HUES48 (cell line): ENCODE data around the gene ZBTB24.

ENCODE experiments used
- H3K27ac ChIP-seq: one replicate; pipeline ENCODE4 v1.7.0; 2013; ENCODE audit warnings: low read depth, low read length, inconsistent platforms
- H3K27me3 ChIP-seq: 2 replicates; pipeline ENCODE4 v1.6.1; 2013; ENCODE audit warnings: mild to moderate bottlenecking, low read length; ENCODE audit not compliant: control insufficient read depth, insufficient read depth
- H3K36me3 ChIP-seq: 2 replicates; pipeline ENCODE4 v1.6.1; 2013; ENCODE audit warnings: low read length; ENCODE audit not compliant: control insufficient read depth, insufficient read depth
- H3K4me1 ChIP-seq: 2 replicates; pipeline ENCODE4 v1.6.1; 2013; ENCODE audit warnings: mild to moderate bottlenecking, low read length; ENCODE audit not compliant: control insufficient read depth, insufficient read depth
- H3K4me3 ChIP-seq: 2 replicates; pipeline ENCODE4 v1.5.1; 2013; ENCODE audit warnings: mild to moderate bottlenecking, low read depth, low read length
- H3K9ac ChIP-seq: 2 replicates; pipeline ENCODE4 v1.6.1; 2013; ENCODE audit warnings: mild to moderate bottlenecking, low read depth, low read length, moderate library complexity
- H3K9me3 ChIP-seq: 2 replicates; pipeline ENCODE4 v1.6.1; 2013; ENCODE audit warnings: low read length; ENCODE audit not compliant: control insufficient read depth, insufficient read depth

ZBTB24 gene

DNA sequence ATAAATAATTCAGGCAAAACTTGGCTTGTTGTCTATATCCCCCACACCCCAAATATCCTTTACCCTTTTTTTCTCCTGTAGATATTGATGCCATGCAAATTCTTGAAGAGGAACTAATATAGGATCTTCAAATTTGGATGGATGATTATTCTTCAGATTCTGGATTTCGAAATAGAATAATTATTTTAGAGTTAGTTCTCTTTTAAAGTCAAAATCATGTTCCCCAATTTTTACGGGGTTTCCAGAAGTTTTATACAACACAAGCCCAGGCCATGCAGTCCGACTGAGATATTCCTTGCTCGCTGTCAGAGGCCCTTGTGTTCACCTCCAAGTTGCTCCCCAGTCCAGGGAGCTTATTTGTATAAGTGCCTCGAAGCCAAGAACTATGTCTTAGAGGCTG, 47.0 kb downstream of the ZBTB24 start:
- no peak overlapping the region for H3K4me3 ChIP-seq
- no peaks in the 10 kb centered on the region for H3K9me3 ChIP-seq
- no peaks in the 10 kb centered on the region for H3K36me3 ChIP-seq
- no peaks in the 10 kb centered on the region for H3K4me1 ChIP-seq
- peaks cover 5% of the 10 kb centered on the region; the same call in 1 of the 2 replicates for H3K27me3 ChIP-seq
- H3K9ac ChIP-seq = no peak overlapping the region
- no peak overlapping the region for H3K27ac ChIP-seq

DNA sequence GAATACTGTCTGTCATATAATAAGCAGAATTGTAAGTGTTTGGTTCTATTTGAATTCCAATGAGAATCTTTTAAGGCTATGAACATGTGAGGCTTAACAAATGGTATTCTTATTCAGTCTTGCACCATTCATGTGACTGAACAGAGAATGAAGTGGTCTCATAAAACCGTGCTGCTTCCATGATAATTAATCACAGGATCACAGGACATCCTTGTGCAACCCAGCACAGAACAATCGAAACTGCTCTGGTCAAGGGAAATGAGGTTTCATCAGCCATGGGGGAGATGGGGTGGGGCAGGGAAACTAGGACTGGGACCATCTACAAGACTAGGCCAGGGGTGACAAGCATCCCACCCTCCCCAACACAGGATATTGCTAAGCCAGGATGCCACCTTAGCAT, 48.6 kb downstream of the ZBTB24 start:
- no peak overlapping the region for H3K4me3 ChIP-seq
- H3K9ac ChIP-seq = no peak overlapping the region
- H3K27ac ChIP-seq = no peak overlapping the region
- peaks cover under 1% of the 10 kb centered on the region; the same call in 1 of the 2 replicates for H3K27me3 ChIP-seq
- no peaks in the 10 kb centered on the region for H3K4me1 ChIP-seq
- H3K9me3 ChIP-seq = no peaks in the 10 kb centered on the region
- H3K36me3 ChIP-seq = no peaks in the 10 kb centered on the region

DNA sequence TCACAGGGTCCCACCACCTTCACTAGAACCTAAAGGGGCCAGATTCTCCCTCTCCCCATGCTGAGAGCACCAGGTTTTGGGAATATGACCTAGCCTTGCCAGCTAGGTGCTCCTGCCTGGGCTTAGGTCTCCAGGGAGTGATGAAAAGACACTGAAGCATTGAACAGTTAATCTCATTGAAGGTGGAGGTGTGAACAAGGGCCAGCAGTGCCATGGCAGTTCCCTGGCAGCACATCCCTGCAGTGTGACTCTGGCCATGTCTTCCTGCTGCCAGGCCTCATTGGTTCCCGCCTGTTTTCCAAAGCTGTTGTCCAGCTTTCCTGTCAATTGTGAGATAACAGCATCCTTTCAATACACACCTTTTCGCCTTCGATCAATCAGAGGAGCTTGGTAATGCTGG, 53.5 kb downstream of the ZBTB24 start:
- H3K36me3 ChIP-seq = no peaks in the 10 kb centered on the region
- H3K9me3 ChIP-seq = no peaks in the 10 kb centered on the region
- no peaks in the 10 kb centered on the region for H3K27me3 ChIP-seq
- H3K4me1 ChIP-seq = no peaks in the 10 kb centered on the region
- H3K27ac ChIP-seq = no peak overlapping the region
- H3K4me3 ChIP-seq = no peak overlapping the region
- no peak overlapping the region for H3K9ac ChIP-seq

DNA sequence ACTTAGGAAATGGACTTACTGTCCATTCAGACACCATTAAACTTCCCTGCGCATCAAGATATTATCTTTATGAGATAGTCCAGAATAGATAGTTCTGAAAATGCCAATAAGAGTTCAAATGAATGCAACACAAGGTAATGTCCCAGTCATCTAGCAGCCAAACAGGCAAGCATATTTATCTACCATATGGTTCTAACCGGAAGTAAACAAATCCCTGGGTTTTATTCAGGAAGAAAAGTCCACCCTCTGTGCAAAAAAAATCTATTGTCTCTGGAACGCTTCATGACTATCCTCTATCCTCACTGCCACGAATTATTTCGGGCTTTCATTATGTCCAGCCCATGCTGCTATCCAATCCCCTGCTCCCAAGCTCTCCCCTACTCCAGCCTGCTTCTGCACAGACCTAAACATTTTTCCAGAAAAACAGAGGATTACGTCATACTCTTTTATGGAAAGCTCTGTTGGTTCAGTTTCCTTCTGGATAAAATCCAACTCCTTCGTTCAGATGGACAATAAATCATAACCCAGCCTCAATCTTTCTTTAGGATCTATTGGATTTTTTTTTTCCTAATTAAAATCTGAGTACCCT, 54.0 kb downstream of the ZBTB24 start:
- no peaks in the 10 kb centered on the region for H3K4me1 ChIP-seq
- H3K36me3 ChIP-seq = no peaks in the 10 kb centered on the region
- H3K27me3 ChIP-seq = no peaks in the 10 kb centered on the region
- H3K27ac ChIP-seq = no peak overlapping the region
- no peaks in the 10 kb centered on the region for H3K9me3 ChIP-seq
- H3K9ac ChIP-seq = no peak overlapping the region
- no peak overlapping the region for H3K4me3 ChIP-seq

DNA sequence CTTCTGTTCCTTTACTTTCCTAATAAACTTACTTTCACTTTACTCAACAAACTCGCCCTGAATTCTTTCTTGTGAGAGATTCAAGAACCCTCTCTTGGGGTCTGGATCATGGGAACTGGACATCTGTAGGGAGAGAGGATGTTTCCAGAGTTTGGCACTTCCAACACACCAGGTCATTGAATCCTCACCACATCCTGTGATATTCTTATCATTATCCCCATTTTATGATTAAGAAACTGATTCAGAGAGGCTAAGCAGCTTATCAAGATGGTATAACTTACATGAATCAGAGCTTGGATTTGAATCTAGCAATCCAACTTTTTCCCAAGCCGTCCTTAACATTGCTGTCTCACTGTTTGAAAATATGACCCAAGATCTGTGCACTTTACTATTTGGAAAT, 58.1 kb downstream of the ZBTB24 start:
- no peaks in the 10 kb centered on the region for H3K36me3 ChIP-seq
- H3K27me3 ChIP-seq = no peaks in the 10 kb centered on the region
- no peaks in the 10 kb centered on the region for H3K9me3 ChIP-seq
- no peaks in the 10 kb centered on the region for H3K4me1 ChIP-seq
- no peak overlapping the region for H3K27ac ChIP-seq
- H3K9ac ChIP-seq = no peak overlapping the region
- H3K4me3 ChIP-seq = no peak overlapping the region

DNA sequence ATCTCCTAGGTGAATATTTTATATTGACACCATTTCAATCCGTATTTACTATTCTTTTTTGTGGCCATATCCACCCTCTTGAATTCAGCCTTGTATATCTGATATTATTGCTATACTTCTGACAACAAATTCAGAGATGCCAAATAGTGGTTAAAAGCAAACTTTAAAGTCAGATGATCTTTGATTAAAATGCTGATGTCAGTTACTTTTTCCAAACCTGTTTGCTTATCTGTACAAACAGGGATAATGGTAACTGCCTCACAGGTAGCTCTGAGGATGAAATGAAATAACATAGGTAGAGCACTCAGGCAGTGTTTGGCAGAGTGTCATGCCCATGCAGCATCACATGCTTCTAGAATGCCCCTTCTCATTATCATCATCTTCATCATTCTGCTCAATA, 61.8 kb downstream of the ZBTB24 start:
- Histone ChIP-seq H3K27me3 (no peaks in the 10 kb centered on the region), H3K27ac (no peak overlapping the region), H3K9ac (no peak overlapping the region), H3K9me3 (no peaks in the 10 kb centered on the region), H3K36me3 (no peaks in the 10 kb centered on the region), H3K4me1 (no peaks in the 10 kb centered on the region), H3K4me3 (no peak overlapping the region)

DNA sequence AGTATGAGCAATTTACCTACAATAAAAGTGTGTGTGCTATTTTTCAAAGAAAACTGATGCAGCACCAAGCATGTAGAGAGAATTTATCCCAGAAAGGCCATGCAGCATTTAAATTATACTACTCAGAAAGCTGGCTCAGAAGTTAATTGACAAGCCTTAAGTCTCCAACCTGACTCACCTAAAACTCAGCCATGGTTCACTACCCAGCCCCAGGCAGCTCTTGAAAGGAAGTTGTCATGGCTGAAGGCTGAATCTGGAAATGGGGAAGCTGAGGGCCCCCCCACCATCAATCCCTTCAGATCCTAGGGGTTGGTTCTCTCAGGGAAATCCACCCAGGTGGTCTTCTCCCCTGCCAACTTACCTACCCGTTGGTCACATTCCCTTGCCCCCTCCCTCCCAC, 62.3 kb downstream of the ZBTB24 start:
- Histone ChIP-seq H3K4me1 (no peaks in the 10 kb centered on the region), H3K27me3 (no peaks in the 10 kb centered on the region), H3K36me3 (no peaks in the 10 kb centered on the region), H3K4me3 (no peak overlapping the region), H3K27ac (no peak overlapping the region), H3K9ac (no peak overlapping the region), H3K9me3 (no peaks in the 10 kb centered on the region)

DNA sequence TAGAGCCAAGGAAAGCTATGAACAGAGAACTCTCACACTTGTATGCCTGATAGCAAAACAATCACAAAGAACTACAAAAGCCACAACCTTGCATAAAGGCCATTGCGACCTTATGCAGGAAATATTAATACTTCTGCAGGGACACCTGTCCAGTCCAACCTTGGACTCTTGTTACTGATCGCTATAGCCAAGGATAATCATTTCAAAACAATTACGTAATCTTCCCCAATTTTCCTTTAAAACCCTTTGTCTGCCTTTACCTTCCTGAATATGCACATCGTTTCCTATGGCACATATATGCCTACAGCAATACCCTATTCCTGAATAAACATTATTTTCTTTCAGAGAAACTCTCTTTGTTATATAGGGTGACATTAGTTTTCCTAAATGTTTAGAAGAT, 65.4 kb downstream of the ZBTB24 start:
- H3K27me3 ChIP-seq = no peaks in the 10 kb centered on the region
- no peak overlapping the region for H3K4me3 ChIP-seq
- H3K36me3 ChIP-seq = no peaks in the 10 kb centered on the region
- H3K4me1 ChIP-seq = no peaks in the 10 kb centered on the region
- H3K9me3 ChIP-seq = no peaks in the 10 kb centered on the region
- H3K27ac ChIP-seq = no peak overlapping the region
- no peak overlapping the region for H3K9ac ChIP-seq
